EH (cell line): ENCODE data around the gene RFWD3.

Source experiments
- DNase-seq: peaks from one replicate; pipeline ENCODE4 v3.0.0-alpha.2; 2015; ENCODE audit warnings: low read depth

The RFWD3 gene

GRCh38 chr16:74666010-74666421 lies 661 bp downstream of the RFWD3 start:
- no peak for DNase-seq

DNA sequence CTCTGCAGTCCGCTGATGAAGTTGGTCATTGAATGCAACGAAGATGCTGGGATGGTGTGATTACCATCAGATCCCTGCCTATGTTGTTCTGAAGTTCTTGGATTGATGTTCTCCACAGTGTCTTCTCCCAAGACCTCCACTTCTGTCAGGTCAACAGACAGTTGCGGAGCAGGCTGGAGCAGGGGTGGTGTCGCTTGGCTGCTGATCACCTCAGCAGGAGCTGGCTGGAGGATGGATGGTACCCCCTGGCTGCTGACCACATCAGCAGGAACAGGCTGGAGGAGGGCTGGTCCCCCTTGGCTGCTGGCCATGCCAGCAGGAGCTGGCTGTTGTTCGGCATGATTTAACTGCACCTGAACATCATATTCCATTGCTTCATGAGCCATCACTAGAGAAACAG lies 5.6 kb downstream of the RFWD3 start:
- no peak for DNase-seq

DNA sequence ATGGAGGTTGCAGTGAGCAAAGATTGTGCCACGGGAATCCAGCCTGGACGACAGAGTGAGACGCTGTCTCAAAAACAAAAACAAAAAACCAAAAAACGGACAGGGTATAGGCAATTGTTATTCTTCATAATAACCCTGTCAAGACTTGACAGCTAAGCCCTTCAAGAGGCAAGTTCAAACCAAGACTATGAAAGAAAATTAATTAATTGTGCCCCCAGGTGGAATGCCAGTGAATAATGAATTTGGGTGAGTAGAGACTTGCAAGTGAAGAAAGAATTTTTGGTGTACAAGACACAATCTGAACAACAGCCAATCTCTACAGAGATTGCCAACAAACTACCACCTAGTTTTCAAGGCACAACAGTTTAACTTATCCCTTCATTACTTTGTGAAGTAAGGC lies 6.3 kb downstream of the RFWD3 start:
- DNase-seq, result no peak

GRCh38 chr16:74659041-74659440 lies 7.6 kb downstream of the RFWD3 start:
- DNase-seq, result no peak

DNA sequence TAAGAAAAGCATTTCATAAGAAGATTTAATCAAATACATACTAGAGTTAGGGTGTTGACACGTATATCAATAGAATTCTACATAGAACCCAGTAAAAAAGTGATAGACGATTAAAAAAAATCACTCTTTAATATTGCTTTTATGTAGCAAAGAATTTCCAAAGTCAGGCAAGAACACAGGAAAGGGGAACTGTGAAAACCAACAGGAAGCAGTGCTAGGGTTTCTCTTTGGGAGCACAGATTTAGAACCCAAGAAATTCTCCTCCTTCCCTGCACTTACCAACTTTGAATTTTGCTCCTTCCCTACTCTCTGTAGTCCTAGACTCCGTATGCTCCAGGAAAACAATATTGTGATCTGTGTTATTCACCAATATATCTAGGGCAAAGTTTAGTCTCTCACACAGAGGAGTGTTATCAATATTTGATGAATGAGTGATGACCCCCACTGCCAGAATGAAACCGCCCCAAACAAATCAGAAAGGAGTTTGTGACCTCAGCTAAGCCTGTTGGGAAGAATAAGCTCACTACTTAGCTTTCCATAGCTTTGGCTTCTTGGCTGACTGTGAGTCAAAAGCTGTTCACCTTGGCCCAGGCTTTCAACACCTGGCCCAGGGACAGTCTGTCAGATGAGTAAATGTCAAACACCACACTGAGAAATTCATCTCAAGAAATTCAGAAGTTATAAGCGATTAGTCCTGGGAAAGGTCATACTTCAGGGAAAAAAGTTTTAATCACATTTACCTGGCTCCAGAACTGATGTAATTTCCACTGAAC lies 8.6 kb downstream of the RFWD3 start:
- DNase-seq, result no peak

- DNase-seq, result no peak
Measured at GRCh38 chr16:74654536-74655050, 12.1 kb downstream of the RFWD3 start.

- peak; percentile 40 for DNase-seq
Measured at GRCh38 chr16:74652883-74653282, 13.8 kb downstream of the RFWD3 start.

- DNase-seq, result peak; percentile 3
Measured at GRCh38 chr16:74652249-74652648, 14.4 kb downstream of the RFWD3 start.

- no peak for DNase-seq
Measured at GRCh38 chr16:74651841-74652240, 14.8 kb downstream of the RFWD3 start.

DNA sequence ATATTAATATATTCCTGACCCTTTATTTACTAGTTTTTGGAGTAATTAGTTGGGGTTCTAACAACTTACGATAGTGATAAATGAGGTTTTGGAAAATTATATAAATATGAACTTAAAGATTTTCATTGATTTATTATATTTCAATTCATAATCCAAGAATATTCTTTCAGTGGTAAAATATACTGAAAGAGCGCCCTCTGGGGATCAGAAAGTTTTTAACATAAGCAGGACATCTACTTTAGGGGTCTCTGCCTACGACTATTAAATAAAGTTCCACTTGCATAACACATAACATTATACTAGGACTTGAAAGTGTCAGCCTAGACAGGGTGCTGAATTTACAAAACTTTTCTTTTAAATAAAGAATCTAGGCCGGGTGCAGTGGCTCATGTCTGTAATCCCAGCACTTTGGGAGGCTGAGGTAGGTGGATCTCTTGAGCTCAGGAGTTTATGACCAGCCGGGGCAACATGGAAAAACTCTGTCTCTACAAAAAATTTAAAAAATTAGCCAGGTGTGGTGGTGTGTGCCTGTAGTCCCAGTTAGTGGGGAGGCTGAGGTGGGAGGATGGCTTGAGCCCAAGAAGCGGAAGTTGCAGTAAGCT lies 15.6 kb downstream of the RFWD3 start:
- peak; percentile 18 for DNase-seq

DNA sequence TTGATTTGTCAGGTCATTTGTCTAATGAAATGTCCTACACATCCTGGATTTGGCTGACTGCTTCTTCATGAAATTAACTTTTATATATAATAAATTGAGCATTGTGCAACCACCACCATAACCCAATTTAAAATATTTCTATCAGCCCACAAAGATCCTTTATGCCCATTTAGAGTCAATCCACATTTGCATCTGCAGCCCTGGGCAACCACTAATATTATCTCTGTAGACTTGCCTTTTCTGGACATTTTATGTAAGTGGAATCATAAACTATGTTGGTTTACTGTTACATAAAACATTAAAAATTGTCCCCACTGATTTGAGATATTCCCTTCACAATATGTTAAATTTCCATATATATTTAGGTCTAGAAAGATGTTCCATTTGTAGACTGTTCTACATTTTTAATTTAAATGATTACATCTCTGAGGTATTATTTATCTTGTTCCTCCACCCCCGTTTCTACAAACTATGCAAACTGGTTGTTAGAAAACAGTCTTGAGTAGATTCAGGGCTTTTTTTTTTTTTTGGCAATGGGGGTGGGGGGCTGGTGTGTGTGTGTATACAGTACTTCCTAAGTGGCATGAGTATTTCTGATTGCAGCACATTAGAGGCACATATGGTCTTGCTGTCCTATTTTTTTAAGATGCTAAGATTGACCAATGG lies 16.7 kb downstream of the RFWD3 start:
- peak; percentile 21 for DNase-seq

- no peak for DNase-seq
Measured at GRCh38 chr16:74641969-74642368, 24.7 kb downstream of the RFWD3 start.

DNA sequence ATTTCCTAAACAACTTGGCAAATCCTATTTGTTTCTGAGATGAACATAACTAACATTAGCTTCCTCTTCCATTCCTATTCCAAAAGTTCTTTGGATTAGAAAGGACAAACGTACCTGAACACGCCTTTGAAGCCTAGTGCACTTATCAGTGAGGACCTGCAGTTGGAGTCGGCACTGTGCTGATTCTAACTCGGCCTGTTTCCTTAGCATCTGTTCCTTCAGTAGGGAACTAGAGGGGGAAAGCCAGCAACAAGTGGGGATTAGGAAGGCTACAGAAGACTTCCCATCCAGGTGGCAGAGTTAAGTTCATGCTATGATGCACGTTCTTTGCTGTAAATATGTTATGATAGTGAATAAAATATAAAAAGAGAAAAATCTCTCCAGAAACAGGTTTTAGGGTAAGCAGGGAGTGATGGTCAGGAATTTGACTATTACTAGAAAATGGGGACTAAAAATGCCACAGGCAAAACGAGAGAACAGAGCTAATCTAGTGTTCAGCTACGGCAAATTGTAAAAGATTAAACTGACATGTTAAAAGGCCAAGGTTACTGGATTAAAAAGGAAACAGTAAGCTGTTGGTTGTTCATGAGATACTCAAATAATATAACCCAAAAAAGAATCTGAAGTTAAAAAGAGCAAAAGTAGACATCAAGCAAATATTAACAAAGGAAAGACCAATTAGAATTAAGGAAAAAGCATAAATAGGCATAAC lies 28.8 kb downstream of the RFWD3 start:
- DNase-seq, result no peak

- DNase-seq, result no peak
Measured at GRCh38 chr16:74635303-74635702, 31.4 kb downstream of the RFWD3 start.

- DNase-seq, result no peak
Measured at GRCh38 chr16:74633686-74634085, 33.0 kb downstream of the RFWD3 start.

DNA sequence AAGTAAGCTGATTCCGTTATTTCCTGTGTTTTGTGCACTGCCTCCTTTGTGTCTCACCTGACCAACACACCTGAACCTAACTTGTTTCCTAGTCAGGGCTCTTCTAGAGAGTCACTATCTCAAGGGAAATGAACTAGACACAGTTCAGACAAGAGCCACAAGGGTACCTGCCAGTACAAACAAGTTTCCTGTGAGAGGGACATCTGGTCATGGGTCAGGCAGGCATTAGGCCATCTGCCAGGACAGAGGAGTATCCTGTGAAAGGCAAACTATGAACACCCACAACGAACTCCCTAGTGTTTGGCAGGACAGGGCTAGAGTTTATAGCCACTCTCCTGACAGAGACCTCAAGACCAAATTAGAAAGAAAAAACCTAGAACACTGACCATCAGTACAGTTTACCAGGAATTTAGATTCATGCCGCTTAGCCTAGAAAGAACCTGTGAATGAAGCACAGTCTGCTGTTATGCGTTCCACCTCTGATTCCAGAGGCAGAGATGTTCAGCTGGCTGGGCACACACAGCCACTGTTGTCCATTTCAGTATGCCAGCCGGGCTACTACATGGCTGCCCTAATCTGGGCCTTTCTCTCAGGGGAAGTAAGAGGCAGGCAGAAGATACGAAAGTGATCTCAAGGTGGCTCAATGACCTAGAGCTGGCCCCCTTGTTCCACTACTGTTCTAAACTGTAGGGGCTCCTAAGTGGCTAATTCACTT lies 39.0 kb downstream of the RFWD3 start:
- DNase-seq, result peak; percentile 51

- peak; percentile 13 for DNase-seq
Measured at GRCh38 chr16:74626741-74627416, 39.8 kb downstream of the RFWD3 start.

GRCh38 chr16:74625500-74626350 lies 41.0 kb downstream of the RFWD3 start:
- no peak for DNase-seq

DNA sequence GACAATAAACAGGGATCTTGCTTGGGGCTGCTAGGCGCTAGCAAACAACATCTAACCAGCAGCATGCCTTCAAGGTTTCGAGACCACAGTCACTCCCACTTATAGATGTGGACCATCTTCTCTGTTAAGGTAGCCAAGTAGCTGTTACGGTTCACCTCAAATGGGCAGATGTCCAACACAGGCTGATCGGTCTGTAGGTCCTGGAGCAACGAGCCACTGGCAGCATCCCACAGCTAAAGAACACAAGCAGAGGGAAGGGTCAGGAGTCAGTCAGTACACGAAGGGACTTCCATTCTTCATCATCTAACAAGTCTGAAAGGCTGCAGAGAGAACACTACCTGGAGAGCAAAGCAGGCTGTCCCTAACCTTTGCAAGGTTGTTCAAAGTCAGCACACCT lies 42.8 kb downstream of the RFWD3 start:
- DNase-seq, result no peak

GRCh38 chr16:74623214-74623838 lies 43.4 kb downstream of the RFWD3 start:
- DNase-seq, result peak; percentile 64
